NCI-H2029 (cell line): ENCODE measurements around the gene ZBTB11.
"Not testable (repeated sequence)": the region's sequence is repeated elsewhere in the genome, so short reads cannot be mapped to it uniquely, and the experiment has no call there.

ENCODE experiments used
- DNase-seq: peaks from one replicate; lab custom pipeline; 2025; lab: John Stamatoyannopoulos, UW

ZBTB11 gene

GRCh38 chr3:101618726-101619125 lies 58.2 kb downstream of the ZBTB11 start:
- no peak for DNase-seq

GRCh38 chr3:101617478-101617877 lies 59.5 kb downstream of the ZBTB11 start:
- no peak for DNase-seq

- DNase-seq = no peak
Observed at GRCh38 chr3:101615525-101615924, 61.4 kb downstream of the ZBTB11 start.

- not testable (repeated sequence) for DNase-seq
Observed at GRCh38 chr3:101613014-101613413, 63.9 kb downstream of the ZBTB11 start.

DNA sequence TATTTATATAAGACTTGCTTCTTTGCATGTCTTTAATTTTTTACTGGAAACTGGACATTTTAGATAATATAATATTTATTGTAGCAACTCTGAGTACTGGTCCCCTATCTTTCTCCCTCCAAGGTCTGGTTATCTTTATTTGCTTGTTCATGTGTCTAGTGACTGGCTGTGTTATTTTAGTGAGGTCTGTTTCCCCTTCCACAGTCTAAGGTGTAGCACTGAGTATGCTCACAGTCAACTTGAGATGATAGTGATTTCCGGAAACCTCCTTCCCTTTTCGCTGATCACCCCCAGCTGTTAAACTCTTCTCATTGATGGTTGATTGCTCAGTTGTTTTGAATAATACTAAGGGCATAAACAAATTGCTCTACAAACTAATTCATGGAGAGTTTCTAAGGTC lies 65.9 kb downstream of the ZBTB11 start:
- DNase-seq = no peak

DNA sequence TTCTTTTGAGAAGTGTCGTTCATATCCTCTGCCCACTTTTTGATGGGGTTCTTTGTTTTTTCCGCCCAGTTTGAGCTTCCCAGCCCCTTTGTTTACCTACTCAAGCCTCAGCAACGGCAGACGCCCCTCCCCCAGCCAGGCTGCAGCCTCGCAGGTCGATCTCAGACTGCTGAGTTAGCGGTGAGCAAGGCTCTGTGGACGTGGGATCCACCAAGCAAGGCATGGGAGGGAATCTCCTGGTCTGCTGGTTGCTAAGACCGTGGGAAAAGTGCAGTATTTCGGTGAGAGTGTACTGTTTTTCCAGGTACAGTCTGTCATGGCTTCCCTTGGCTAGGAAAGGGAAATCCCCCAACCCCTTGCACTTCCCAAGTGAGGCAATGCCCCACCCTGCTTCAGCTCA lies 71.5 kb downstream of the ZBTB11 start:
- not testable (repeated sequence) for DNase-seq

DNA sequence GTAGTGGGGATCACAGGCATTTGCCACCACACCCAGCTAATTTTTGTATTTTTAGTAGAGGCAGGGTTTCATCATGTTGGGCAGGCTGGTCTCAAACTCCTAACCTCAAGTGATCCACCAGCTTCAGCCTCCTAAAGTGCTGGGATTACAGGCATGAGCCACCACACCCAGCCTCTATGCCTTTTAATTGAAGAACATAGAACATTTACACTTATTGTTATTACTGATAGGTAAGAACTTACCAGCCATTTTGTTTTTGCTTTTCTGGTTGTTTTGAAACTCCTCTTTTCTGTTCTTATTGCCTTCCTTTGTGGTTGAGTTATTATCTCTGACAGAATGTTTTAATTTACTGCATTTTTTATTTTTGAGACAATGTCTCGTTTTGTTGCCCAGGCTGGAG lies 73.7 kb downstream of the ZBTB11 start:
- no peak for DNase-seq

- no peak for DNase-seq
Observed at GRCh38 chr3:101602731-101603130, 74.2 kb downstream of the ZBTB11 start.
